ENCODE results near the gene SUFU. TPM values are rescaled to one million over a fixed set of nuclear protein-coding genes. Genes with fewer than 3 reads are reported as not detected.
A peak's percentile ranks its signal among the peaks of the same experiment; 100 is the strongest.

Gene SUFU
- total and polyA plus RNA-seq, 4 donors, result 1.8 to 3.8 (median 2.9) TPM

- Histone ChIP-seq H3K4me1 (ENCODE audit: control insufficient read depth in 4 of 4, insufficient read depth in 4 of 4, low read length in 3 of 4) (peaks cover 4 to 16% (median 11%) of the 10 kb centered on the region in 4 donors), H3K36me3 (ENCODE audit: control insufficient read depth in 4 of 4, insufficient read depth in 3 of 4, low read depth in 1 of 4, low read length in 3 of 4) (peaks cover 0 to 15% (median 9%) of the 10 kb centered on the region in 4 donors), H3K9ac (ENCODE audit: low read depth in 1 of 2, low read length in 2 of 2) (no peak overlapping the region), H3K27ac (ENCODE audit: low read depth in 1 of 2, low read length in 2 of 2) (peak overlapping the region in 1 of 2 donors; percentile 25), H3K4me3 (ENCODE audit: low read depth in 1 of 3, low read length in 3 of 3) (no peak overlapping the region), H3K27me3 (ENCODE audit: control insufficient read depth in 4 of 4, insufficient read depth in 4 of 4, low read length in 3 of 4) (no peaks in the 10 kb centered on the region), H3K9me3 (ENCODE audit: control insufficient read depth in 4 of 4, low read length in 3 of 4) (no peaks in the 10 kb centered on the region)
- no peak for DNase-seq (ENCODE audit: low spot score)
- WGBS, result 61% methylated on average over 6 of the region's 6 CpGs
- no peak for TF ChIP-seq GABPA (IDR thresholded peaks at IDR 0.05 in 1 of 2, conservative IDR thresholded peaks at IDR 0.05 in 1 of 2)
- peak in 1 of 2 donors; percentile 21 for TF ChIP-seq RXRA (IDR thresholded peaks at IDR 0.05)
- TF ChIP-seq HNF4G (IDR thresholded peaks at IDR 0.05), result peak; percentile 31
- TF ChIP-seq HNF4A (conservative IDR thresholded peaks at IDR 0.05), result peak; percentile 68 to 72
- TF ChIP-seq SP1 (IDR thresholded peaks at IDR 0.05), result peak; percentile 64
Measured at GRCh38 chr10:102511583-102512274, 8.0 kb downstream of the SUFU start.

- WGBS, result 56% methylated on average over 12 of the region's 12 CpGs
Measured at GRCh38 chr10:102514487-102515311, 10.9 kb downstream of the SUFU start.

More at GRCh38 chr10:102514487-102515311, 10.9 kb downstream of the SUFU start:
- TF ChIP-seq FOXA2 (IDR thresholded peaks at IDR 0.05) (no peak), REST (IDR thresholded peaks at IDR 0.05) (no peak), RAD21 (IDR thresholded peaks at IDR 0.05) (no peak), TAF1 (conservative IDR thresholded peaks at IDR 0.05) (no peak), GABPA (IDR thresholded peaks at IDR 0.05 in 1 of 2, conservative IDR thresholded peaks at IDR 0.05 in 1 of 2) (no peak), RXRA (IDR thresholded peaks at IDR 0.05) (no peak), ZBTB33 (IDR thresholded peaks at IDR 0.05) (no peak), MAX (IDR thresholded peaks at IDR 0.05) (no peak), FOXA1 (IDR thresholded peaks at IDR 0.05) (no peak), EGR1 (IDR thresholded peaks at IDR 0.05; ENCODE audit: low read depth in 2 of 2) (no peak)
- Histone ChIP-seq H3K4me3 (ENCODE audit: low read depth in 1 of 3, low read length in 3 of 3) (no peak overlapping the region), H3K9me3 (ENCODE audit: control insufficient read depth in 4 of 4, low read length in 3 of 4) (no peaks in the 10 kb centered on the region), H3K27me3 (ENCODE audit: control insufficient read depth in 4 of 4, insufficient read depth in 4 of 4, low read length in 3 of 4) (no peaks in the 10 kb centered on the region), H3K27ac (ENCODE audit: low read depth in 1 of 2, low read length in 2 of 2) (no peak overlapping the region), H3K36me3 (ENCODE audit: control insufficient read depth in 4 of 4, insufficient read depth in 3 of 4, low read depth in 1 of 4, low read length in 3 of 4) (peaks cover 0 to 7% (median 4%) of the 10 kb centered on the region in 4 donors), H3K9ac (ENCODE audit: low read depth in 1 of 2, low read length in 2 of 2) (no peak overlapping the region), H3K4me1 (ENCODE audit: control insufficient read depth in 4 of 4, insufficient read depth in 4 of 4, low read length in 3 of 4) (peaks cover 4 to 16% (median 11%) of the 10 kb centered on the region in 4 donors)
- DNase-seq (ENCODE audit: low spot score), result no peak
